ENCODE measurements around the gene SHCBP1. TPM values are rescaled to one million over a fixed set of nuclear protein-coding genes. Genes with fewer than 3 reads are reported as not detected.

Gene SHCBP1
- total and polyA plus RNA-seq, 10 of the 15 experiments (the other 5 are each of a cell fraction or from before 2014, with no cell fraction given): 9.5 to 73.3 (median 30.2) TPM

DNA sequence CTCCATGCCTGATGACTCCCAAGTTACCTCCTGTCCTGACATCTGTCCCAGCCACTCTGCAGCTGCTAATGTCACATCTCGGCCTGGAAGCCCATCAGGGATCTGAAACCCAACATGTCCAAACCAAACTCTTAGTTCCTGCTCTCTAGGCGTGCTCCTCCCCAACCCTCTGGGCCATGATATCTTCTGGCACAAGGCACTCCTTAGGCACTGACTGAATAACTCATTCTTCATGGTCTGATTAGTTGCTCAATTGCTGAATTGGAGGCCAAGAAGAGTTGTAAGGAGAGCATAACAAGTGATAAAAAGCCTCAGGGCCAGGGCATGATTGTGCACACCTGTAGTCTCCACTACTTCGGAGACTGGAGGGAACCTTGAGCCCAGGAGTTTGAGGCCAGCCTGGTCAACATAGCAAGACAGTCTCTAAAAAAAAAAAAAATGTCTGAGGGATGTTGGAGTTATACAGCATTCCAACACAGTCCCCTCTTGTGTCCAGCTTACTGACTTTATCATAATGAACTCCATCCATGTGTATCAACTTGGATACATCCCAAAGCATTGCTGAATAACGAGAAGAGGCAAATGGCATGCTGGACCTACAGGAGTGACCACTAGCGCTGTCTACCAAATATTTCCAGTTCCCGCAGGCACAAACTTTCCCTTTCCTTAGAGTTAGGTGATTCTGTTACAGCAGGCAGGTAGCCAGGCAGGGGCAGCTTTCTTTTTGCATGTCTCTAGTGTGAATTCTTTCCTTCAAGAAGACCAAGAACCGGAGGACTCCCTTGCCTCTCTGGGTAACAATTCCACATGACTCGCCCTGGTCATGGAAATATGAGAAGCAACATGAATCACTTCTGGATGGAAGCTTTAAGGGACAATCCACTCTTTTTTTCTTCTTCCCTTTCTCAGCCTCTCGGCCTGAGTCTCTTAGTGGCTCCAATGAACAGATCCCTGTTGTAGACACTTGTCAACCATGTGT, 18.1 kb upstream of the SHCBP1 start:
- ChIA-PET CTCF (interaction anchor here (0.6 kb wide), 1 partner anchor 215 kb away, joined by 3 read pairs; no protein-coding TSS in a partner anchor), POLR2A (no interaction called here)
- no peaks in the 10 kb centered on the region for H4K20me1 ChIP-seq (ENCODE audit: control insufficient read depth, insufficient read depth)

More for the DNA sequence above, 18.1 kb upstream of the SHCBP1 start:
- Histone ChIP-seq H3K36me3 (ENCODE audit: control insufficient read depth in 2 of 2, insufficient read depth in 2 of 2, low read length in 1 of 2) (no peaks in the 10 kb centered on the region), H3K9me3 (replicated peaks; ENCODE audit: control insufficient read depth, insufficient read depth, low read length) (no peaks in the 10 kb centered on the region), H3K27ac (ENCODE audit: control insufficient read depth, insufficient read depth) (no peak overlapping the region), H3K4me2 (ENCODE audit: control insufficient read depth, insufficient read depth) (no peak overlapping the region), H3K4me1 (ENCODE audit: control insufficient read depth, insufficient read depth, low read length) (no peaks in the 10 kb centered on the region), H3K9ac (ENCODE audit: control insufficient read depth, insufficient read depth, low read length) (no peak overlapping the region), H3K4me3 (no peak overlapping the region), H3K79me2 (ENCODE audit: control insufficient read depth, insufficient read depth, low read length) (no peaks in the 10 kb centered on the region), H2AFZ (ENCODE audit: control insufficient read depth, low read depth, low read length) (no peak overlapping the region), H3K27me3 (replicated peaks in 1 of 2; ENCODE audit: control insufficient read depth in 2 of 2, insufficient read depth in 2 of 2, low read length in 1 of 2) (no peaks in the 10 kb centered on the region)
- DNase-seq (ENCODE audit: low read depth, low spot score) (no peak), FAIRE-seq (no peak), ATAC-seq (no peak)
- TF ChIP-seq CBX3 (IDR thresholded peaks at IDR 0.05; ENCODE audit: borderline replicate concordance, low read depth) (no peak), MXI1 (IDR thresholded peaks at IDR 0.05; ENCODE audit: low read depth, low read length) (no peak), NR2C1 (IDR thresholded peaks at IDR 0.05) (no peak), ZNF274 (IDR thresholded peaks at IDR 0.05; ENCODE audit: insufficient read depth, insufficient read length) (no peak), POLR2AphosphoS5 (IDR thresholded peaks at IDR 0.05; ENCODE audit: low read length) (no peak), SUZ12 (IDR thresholded peaks at IDR 0.05; ENCODE audit: unreplicated experiment) (no peak), ZSCAN29 (IDR thresholded peaks at IDR 0.05) (no peak), CBX5 (IDR thresholded peaks at IDR 0.05; ENCODE audit: low read depth) (no peak), HDAC6 (IDR thresholded peaks at IDR 0.05; ENCODE audit: unreplicated experiment) (no peak), YY1 (IDR thresholded peaks at IDR 0.05; ENCODE audit: low read depth, low read length) (no peak), ETV6 (conservative IDR thresholded peaks at IDR 0.05 in 1 of 2, IDR thresholded peaks at IDR 0.05 in 1 of 2; ENCODE audit: borderline replicate concordance in 1 of 2, low read depth in 1 of 2) (no peak), RCOR1 (conservative IDR thresholded peaks at IDR 0.05; ENCODE audit: low read depth, low read length) (no peak), CHD1 (IDR thresholded peaks at IDR 0.05; ENCODE audit: low read depth, low read length) (no peak), HCFC1 (IDR thresholded peaks at IDR 0.05; ENCODE audit: low read length) (no peak)
- TF ChIP-seq, protein P1, sequence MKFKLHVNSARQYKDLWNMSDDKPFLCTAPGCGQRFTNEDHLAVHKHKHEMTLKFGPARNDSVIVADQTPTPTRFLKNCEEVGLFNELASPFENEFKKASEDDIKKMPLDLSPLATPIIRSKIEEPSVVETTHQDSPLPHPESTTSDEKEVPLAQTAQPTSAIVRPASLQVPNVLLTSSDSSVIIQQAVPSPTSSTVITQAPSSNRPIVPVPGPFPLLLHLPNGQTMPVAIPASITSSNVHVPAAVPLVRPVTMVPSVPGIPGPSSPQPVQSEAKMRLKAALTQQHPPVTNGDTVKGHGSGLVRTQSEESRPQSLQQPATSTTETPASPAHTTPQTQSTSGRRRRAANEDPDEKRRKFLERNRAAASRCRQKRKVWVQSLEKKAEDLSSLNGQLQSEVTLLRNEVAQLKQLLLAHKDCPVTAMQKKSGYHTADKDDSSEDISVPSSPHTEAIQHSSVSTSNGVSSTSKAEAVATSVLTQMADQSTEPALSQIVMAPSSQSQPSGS (IDR thresholded peaks at IDR 0.05; ENCODE audit: low read length): no peak
- TF ChIP-seq, protein P2, sequence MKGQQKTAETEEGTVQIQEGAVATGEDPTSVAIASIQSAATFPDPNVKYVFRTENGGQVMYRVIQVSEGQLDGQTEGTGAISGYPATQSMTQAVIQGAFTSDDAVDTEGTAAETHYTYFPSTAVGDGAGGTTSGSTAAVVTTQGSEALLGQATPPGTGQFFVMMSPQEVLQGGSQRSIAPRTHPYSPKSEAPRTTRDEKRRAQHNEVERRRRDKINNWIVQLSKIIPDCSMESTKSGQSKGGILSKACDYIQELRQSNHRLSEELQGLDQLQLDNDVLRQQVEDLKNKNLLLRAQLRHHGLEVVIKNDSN (IDR thresholded peaks at IDR 0.05; ENCODE audit: borderline replicate concordance, extremely low read length, insufficient read depth, low read depth, low read length): no peak
- TF ChIP-seq, protein P3, sequence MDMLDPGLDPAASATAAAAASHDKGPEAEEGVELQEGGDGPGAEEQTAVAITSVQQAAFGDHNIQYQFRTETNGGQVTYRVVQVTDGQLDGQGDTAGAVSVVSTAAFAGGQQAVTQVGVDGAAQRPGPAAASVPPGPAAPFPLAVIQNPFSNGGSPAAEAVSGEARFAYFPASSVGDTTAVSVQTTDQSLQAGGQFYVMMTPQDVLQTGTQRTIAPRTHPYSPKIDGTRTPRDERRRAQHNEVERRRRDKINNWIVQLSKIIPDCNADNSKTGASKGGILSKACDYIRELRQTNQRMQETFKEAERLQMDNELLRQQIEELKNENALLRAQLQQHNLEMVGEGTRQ (IDR thresholded peaks at IDR 0.05; ENCODE audit: borderline replicate concordance, low read depth, low read length): no peak
- intact Hi-C loops (cut with micrococcal nuclease; ENCODE audit: unreplicated experiment): no loop called here
- in situ Hi-C loops (cut with MboI): no loop called here
- ChIA-PET SMC1A (ENCODE audit: uncharacterized antibody, unreplicated experiment) (interaction anchor here (0.7 kb wide), 1 partner anchor 10 kb away, joined by 3 read pairs; no protein-coding TSS in a partner anchor), RAD21 (ENCODE audit: unreplicated experiment) (no interaction called here)
- BruUV-seq (replicated peaks): no TSS peak
- 45% methylated on average over 9 of the region's 9 CpGs for WGBS (ENCODE audit: insufficient coverage, insufficient replicate concordance, low lambda C conversion rate, missing lambda C conversion rate)
